Renal cortex interstitium (tissue), 11 donors: Measurements from ENCODE around the gene TBL3. TPM values are rescaled to one million over a fixed set of nuclear protein-coding genes. Genes with fewer than 3 reads are reported as not detected.
"Not testable (repeated sequence)": the region's sequence is repeated elsewhere in the genome, so short reads cannot be mapped to it uniquely, and the experiment has no call there.

Source experiments
- DNase-seq, 11 donors: peaks; one replicate each; pipeline ENCODE4 v3.0.0-alpha.2; 2013; ENCODE audit warnings: low read depth in 9 of 11, low spot score in 4 of 11; ENCODE audit errors: extremely low read depth in 1 of 11
- polyA plus RNA-seq, 3 donors: library from polyadenylated mRNA; unstranded; fragments of 120-200 nt; gene quantifications; one replicate each; pipeline ENCODE4 v1.2.1, GENCODE V29; 2013; ENCODE audit not compliant: insufficient read length in 3 of 3

Gene TBL3
- polyA plus RNA-seq, 3 donors, result 28.6 to 44.0 (median 41.6) TPM

DNA sequence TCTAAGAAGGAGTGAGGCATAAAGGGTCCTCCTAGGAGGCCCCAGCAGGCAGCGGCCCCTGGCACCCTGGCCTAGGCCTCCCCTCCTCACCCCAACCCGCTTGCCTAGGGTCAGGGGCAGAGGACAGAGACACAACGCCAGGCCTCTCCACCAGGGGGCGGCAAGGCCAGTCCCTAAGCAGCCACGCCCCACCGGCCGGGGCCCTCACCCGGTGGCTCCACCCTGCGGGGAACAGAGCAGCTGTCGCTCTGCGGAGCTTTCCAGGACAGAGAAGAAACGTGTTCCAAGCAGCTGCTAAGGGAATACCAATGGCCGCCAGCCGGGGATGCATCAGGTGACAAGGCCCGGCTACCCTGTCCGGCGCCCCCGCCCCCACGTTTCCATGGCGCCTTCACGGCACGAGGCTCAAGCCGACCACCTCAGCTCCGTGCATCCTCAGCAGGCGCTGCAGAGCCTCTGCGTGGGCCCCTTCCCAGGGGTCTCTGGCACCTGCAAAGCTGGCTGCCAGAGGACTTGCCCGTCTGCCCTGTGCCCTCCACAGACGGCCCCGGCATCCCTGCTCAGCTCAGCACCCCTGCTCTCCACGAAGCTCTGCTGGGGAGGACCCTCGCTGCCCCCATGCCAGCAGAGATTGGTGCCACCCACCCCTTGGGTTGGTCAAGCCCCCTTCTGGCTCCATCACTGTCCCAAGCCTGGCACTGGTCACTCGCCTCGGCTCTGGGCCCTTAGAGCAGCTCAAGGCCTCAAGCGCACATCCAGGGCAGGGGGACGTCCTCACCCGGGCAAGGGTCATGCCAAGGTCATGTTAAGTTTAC is 32.2 kb downstream of the TBL3 start:
- peak in 8 of 11 donors; percentile 68 to 89 (median 78) for DNase-seq

- DNase-seq, result no peak
These were observed 33.1 kb downstream of the TBL3 start for GRCh38 chr16:2004795-2005517.

GRCh38 chr16:2005646-2006045 is 33.8 kb downstream of the TBL3 start:
- no peak for DNase-seq

- no peak for DNase-seq
These were observed 34.5 kb downstream of the TBL3 start for GRCh38 chr16:2006317-2006716.

DNA sequence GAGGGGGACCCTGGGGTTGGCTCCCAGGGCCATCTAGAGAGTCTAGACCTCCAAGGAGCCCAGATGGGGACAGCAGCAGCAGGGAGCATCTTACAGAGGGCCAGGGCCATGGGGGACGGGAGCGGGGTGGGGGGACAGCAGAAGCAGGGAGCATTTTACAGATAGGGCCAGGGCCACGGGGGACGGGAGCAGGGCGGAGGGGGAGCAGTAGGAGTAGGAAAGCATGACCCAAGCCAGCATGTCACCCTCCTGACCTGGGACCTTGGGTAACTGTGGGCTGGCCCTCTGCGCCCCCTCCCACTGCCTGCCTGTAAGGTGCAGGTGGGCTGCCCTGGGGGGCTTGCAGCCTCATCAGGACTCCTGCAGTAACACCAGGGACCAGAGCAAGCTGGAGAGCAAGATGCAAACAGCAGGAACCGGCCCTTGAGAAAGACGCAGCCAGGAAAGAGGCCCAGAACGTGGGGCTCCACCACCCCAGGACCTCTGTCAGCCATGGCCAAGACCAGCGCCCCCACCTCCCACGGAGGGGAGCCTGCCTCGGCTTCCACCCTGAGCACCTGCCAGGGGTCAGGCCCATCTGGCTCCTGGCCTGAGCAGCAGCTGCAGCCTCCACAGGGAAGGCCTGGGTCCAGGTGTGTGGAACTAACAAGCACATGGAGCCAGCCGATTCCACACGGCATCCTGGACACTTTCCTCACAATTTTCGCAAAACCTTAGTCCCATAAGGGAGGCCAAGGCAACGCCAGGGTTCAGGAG is 35.4 kb downstream of the TBL3 start:
- no peak for DNase-seq

- no peak for DNase-seq
These were observed 36.2 kb downstream of the TBL3 start for GRCh38 chr16:2008009-2008526.

- no peak for DNase-seq
These were observed 36.8 kb downstream of the TBL3 start for GRCh38 chr16:2008631-2009163.

DNA sequence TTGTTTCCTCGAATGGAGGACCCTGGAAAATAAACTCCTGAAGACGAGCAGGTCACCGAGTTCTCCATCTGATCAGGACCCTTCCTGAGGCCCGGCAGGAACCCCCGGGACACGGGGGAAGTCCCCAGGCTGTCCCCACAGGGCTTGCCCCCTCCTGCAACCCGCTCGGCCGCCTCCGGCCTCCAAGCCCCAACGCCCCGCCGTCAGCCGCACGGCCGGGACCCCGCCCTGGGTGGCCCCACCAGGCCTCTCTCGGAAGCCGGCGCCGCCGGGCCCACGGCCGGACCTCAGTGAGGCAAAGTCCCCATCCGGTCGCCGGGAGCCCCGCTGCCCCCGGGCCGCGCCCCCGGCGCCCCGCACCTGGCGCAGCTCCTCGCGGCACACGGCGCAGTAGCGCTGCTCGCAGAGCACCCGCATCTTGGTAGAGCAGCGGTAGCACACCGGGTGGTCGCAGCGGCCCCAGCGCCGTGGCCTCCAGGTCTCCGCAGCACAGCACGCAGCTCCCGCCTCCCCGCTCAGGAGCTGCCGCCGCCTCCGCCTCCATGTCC is 37.4 kb downstream of the TBL3 start:
- DNase-seq, result no peak

DNA sequence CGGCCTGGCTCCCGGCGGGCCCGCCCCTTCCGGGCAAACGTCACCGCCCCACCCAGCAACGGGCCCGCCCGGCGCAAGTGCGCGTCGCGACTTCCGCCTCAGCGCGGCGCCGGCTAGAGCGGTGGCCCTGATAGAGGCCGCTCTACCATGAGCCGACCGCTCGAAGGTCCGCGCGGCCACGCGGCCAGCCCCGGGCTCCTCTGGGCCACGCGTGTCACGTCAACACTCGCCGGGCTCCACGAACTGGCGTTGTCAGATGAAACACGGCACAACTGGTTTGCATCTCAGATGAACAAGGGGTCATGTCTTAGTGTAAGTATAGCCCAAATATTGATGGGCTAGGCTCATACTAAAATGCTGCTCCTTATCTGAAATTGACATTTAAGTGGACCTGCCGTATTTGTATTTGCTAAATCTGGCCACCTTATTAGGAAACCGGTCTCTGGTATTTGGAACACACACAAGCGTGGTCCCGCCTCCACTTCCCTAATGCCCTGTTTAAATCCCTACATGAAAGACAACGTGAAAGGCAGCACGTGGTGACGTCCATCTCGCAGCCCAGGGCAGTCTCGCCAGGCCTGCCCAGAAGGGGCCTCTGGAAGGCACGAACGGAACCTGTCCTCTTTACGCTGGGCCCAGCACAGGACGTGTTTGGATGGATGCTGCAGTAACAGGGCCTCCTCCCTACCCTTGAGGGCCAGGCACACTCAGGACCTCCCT is 38.1 kb downstream of the TBL3 start, which contains the start of gene ZNF598:
TSS of gene ZNF598 (minus strand) at position 31 of the 720 bp plus-strand sequence.
- DNase-seq, result peak in 5 of 11 donors; percentile 73 to 84 (median 82)

DNA sequence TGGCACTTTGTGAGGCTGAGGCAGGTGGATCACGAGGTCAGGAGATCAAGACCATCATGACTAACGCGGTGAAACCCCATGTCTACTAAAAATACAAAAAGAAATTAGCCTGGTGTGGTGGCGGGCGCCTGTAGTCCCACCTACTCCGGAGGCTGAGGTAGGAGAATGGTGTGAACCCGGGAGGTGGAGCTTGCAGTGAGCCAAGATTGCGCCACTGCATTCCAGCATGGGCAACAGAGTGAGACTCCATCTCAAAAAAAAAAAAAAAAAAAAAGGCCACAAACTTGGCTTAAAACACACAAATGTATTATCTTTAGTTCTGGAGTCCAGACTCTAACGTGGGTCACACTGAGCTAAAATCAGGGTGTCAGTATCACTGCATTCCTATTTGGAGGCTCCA is 39.9 kb downstream of the TBL3 start:
- not testable (repeated sequence) for DNase-seq

- DNase-seq, result no peak
These were observed 41.7 kb downstream of the TBL3 start for GRCh38 chr16:2013527-2013926.

- no peak for DNase-seq
These were observed 43.5 kb downstream of the TBL3 start for GRCh38 chr16:2015117-2015946.

GRCh38 chr16:2015947-2016208 is 44.0 kb downstream of the TBL3 start:
- DNase-seq, result no peak

- DNase-seq, result no peak
These were observed 44.6 kb downstream of the TBL3 start for GRCh38 chr16:2016407-2016922.

GRCh38 chr16:2019518-2019920 is 47.7 kb downstream of the TBL3 start, which contains the start of gene NPW:
TSS of gene NPW (plus strand) at chr16:2019785.
- no peak for DNase-seq

DNA sequence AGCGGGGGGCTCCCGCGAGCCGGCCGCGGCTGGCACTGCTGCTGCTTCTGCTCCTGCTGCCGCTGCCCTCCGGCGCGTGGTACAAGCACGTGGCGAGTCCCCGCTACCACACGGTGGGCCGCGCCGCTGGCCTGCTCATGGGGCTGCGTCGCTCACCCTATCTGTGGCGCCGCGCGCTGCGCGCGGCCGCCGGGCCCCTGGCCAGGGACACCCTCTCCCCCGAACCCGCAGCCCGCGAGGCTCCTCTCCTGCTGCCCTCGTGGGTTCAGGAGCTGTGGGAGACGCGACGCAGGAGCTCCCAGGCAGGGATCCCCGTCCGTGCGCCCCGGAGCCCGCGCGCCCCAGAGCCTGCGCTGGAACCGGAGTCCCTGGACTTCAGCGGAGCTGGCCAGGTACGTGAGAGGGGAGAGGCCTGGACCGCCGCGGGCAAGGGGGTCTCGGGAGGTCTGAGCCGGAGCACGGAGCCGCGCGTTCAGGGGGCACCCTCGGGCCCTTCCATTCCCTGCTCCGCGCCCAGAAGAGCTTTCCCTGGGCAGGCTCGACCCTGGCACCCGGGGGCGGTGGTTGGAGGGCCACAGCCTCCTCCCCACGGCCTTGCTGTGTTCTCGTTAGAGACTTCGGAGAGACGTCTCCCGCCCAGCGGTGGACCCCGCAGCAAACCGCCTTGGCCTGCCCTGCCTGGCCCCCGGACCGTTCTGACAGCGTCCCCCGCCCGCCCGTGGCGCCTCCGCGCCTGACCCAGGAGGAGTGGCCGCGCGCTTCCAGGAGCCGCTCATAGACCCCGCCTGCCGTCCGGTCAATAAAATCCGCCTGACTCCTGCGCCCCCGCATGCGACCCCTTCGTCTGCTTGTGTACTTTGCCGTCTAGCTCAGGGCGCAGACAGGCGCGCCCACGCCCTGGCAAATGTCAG is 48.3 kb downstream of the TBL3 start:
- DNase-seq, result no peak
